ENCODE data around the gene STEAP3.

DNA sequence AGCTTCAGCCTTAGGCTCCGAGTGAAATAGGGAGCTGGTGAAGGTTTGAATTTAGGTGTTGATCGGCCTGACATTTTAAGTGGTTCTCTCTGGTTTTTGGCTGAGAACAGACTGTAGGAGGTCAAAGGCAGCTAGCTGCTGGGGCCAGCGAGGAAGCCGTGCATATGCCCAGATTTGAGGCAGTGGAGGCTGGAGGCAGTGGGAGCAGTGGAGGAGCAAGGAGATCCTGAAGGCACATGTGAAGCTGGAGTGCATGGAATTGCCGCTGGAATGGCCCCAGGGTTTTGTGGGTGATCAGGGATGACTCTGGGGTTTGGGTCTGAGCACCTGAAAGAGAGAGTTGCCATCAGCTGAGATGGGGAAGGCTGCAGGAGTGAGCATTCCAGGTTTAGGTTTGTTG, 25.1 kb downstream of the STEAP3 start:
- TF ChIP-seq, protein P1, sequence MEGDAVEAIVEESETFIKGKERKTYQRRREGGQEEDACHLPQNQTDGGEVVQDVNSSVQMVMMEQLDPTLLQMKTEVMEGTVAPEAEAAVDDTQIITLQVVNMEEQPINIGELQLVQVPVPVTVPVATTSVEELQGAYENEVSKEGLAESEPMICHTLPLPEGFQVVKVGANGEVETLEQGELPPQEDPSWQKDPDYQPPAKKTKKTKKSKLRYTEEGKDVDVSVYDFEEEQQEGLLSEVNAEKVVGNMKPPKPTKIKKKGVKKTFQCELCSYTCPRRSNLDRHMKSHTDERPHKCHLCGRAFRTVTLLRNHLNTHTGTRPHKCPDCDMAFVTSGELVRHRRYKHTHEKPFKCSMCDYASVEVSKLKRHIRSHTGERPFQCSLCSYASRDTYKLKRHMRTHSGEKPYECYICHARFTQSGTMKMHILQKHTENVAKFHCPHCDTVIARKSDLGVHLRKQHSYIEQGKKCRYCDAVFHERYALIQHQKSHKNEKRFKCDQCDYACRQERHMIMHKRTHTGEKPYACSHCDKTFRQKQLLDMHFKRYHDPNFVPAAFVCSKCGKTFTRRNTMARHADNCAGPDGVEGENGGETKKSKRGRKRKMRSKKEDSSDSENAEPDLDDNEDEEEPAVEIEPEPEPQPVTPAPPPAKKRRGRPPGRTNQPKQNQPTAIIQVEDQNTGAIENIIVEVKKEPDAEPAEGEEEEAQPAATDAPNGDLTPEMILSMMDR (IDR thresholded peaks at IDR 0.05): no peak
- no peak for TF ChIP-seq POLR2A (IDR thresholded peaks at IDR 0.05)

All from right lobe of liver (tissue), 4 donors.